Suprapubic skin (tissue), 4 donors: ENCODE data around the gene PCED1B. TPM values are rescaled to one million over a fixed set of nuclear protein-coding genes. Genes with fewer than 3 reads are reported as not detected.

ENCODE experiments used
- DNase-seq, 2 donors: peaks; one replicate each; pipeline ENCODE4 v3.0.0-alpha.2; 2019; ENCODE audit warnings: low spot score in 2 of 2
- H3K27ac ChIP-seq: fragments of 200-600 bp; sonication (generic); one replicate; pipeline ENCODE4 v1.5.1; 2019
- H3K27me3 ChIP-seq: fragments of 200-600 bp; sonication (generic); one replicate; pipeline ENCODE4 v1.5.1; 2019
- H3K36me3 ChIP-seq: fragments of 200-600 bp; sonication (generic); one replicate; pipeline ENCODE4 v1.5.1; 2019
- H3K4me1 ChIP-seq: fragments of 200-600 bp; sonication (generic); one replicate; pipeline ENCODE4 v1.5.1; 2019
- H3K4me3 ChIP-seq: fragments of 200-600 bp; sonication (generic); one replicate; pipeline ENCODE4 v1.5.1; 2019; ENCODE audit warnings: mild to moderate bottlenecking
- H3K9me3 ChIP-seq: fragments of 200-600 bp; sonication (generic); one replicate; pipeline ENCODE4 v1.5.1; 2019
- CTCF ChIP-seq, 2 donors: fragments of 200-600 bp in 1 of 2; fragments of 450-650 bp in 1 of 2; sonication (generic) in 1 of 2; IDR thresholded peaks; one replicate each; pipeline ENCODE4 v1.5.1; 2016 to 2019; ENCODE audit warnings: antibody characterized with exemption in 2 of 2, mild to moderate bottlenecking in 1 of 2, moderate library complexity in 1 of 2
- EP300 ChIP-seq: sonication (generic); formaldehyde crosslinking; IDR thresholded peaks from one replicate; pipeline ENCODE4 v1.6.1; 2017; ENCODE audit warnings: antibody characterized with exemption
- POLR2A ChIP-seq, 2 donors: fragments of 450-650 bp; IDR thresholded peaks; one replicate each; pipeline ENCODE4 v1.6.1; 2017; ENCODE audit warnings: antibody characterized with exemption in 2 of 2, mild to moderate bottlenecking in 2 of 2, moderate library complexity in 2 of 2
- POLR2AphosphoS5 ChIP-seq, 3 donors: sonication (generic); formaldehyde crosslinking; IDR thresholded peaks; one replicate each; pipeline ENCODE4 v1.6.1; 2017; ENCODE audit warnings: antibody characterized with exemption in 3 of 3
- WGBS: methylation state at CpG from one replicate; pipeline ENCODE4 v1.1.5; 2018; 5-methylcytosine and 5-hydroxymethylcytosine counted together
- total RNA-seq, 4 donors: library from RNA; depleted of rRNA; stranded (reverse); fragments of >200 nt; gene quantifications; one replicate each; pipeline ENCODE4 v1.1.0, GENCODE V29; 2016

PCED1B gene
- total RNA-seq, 4 donors from 2014 or later: 0.65 to 5.1 TPM; not detected in 2

DNA sequence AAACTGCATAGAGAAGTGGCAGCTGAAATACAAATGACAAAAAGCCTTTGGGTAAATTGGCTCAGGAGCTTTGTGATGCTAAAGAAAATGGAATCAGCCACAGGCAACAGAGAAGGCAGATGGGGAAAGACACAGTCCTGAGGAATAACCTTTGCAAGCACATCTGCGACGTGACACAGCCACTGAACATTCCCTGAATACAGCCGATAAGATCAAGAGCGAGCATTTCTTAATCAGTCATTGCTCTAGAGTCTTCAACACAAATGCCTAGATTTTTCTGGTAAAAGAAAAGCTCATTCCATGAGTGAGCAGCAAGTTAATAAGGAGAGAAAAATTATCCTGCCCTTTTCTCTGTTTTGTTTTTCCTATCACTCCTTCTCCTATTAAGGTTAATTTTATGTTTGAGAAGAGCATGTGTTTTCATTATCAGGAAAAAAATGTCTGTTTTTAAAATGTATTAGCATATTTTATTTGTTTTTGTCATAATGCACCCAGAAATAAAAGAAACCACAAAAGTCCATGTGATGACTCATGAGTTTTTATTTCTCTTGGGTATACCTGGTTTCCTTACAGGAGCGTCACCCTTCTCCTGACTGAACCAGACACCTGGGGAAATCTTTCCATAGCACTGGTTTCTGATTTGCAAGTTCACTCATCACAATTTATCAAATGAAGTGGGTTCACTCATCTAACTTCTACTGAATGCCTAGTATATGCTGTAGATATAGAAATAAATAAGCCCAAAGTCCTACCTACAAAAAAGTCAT, 45.4 kb upstream of the PCED1B start:
- WGBS: 73% methylated on average over 5 of the region's 5 CpGs
- Histone ChIP-seq H3K9me3 (no peaks in the 10 kb centered on the region), H3K36me3 (no peaks in the 10 kb centered on the region), H3K27me3 (no peaks in the 10 kb centered on the region), H3K27ac (no peak overlapping the region), H3K4me3 (no peak overlapping the region), H3K4me1 (peaks cover 11% of the 10 kb centered on the region)
- no peak for DNase-seq
- TF ChIP-seq POLR2A (IDR thresholded peaks at IDR 0.05) (no peak), POLR2AphosphoS5 (IDR thresholded peaks at IDR 0.05) (no peak), EP300 (no peak), CTCF (IDR thresholded peaks at IDR 0.05) (no peak)

DNA sequence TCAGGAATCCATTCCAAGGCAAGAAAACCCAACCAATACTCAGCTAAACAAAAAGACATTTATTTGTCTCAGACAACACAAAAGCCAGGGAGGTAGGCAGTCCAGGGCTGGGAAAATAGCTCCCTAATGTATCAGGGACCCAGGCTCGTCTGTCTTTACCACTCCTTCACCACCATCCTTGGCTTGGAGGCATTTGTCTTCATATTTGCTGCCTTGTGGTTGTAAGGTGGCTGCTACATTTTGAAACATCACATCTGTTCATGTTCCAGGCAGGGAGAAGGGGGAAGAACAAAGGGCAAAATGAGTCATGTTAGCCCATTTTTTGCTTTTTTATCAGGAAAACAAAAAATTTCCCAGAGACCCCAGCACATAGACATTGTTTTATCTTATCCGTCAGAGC, 44.8 kb upstream of the PCED1B start:
- no peak overlapping the region for H3K4me3 ChIP-seq
- H3K27me3 ChIP-seq: no peaks in the 10 kb centered on the region
- WGBS: 84% methylated on average over 2 of the region's 2 CpGs
- H3K4me1 ChIP-seq: peaks cover 11% of the 10 kb centered on the region
- no peaks in the 10 kb centered on the region for H3K9me3 ChIP-seq
- H3K27ac ChIP-seq: no peak overlapping the region
- TF ChIP-seq EP300 (no peak), POLR2A (IDR thresholded peaks at IDR 0.05) (no peak), CTCF (IDR thresholded peaks at IDR 0.05) (no peak), POLR2AphosphoS5 (IDR thresholded peaks at IDR 0.05) (no peak)
- DNase-seq: no peak
- no peaks in the 10 kb centered on the region for H3K36me3 ChIP-seq

GRCh38 chr12:47035484-47035883, 43.9 kb upstream of the PCED1B start:
- TF ChIP-seq POLR2A (IDR thresholded peaks at IDR 0.05): no peak
- TF ChIP-seq POLR2AphosphoS5 (IDR thresholded peaks at IDR 0.05): no peak
- whole genome bisulfite sequencing: 82% methylated on average over 3 of the region's 3 CpGs
- no peaks in the 10 kb centered on the region for H3K27me3 ChIP-seq
- peaks cover 11% of the 10 kb centered on the region for H3K4me1 ChIP-seq
- no peak overlapping the region for H3K4me3 ChIP-seq
- DNase-seq: no peak
- no peak overlapping the region for H3K27ac ChIP-seq
- no peaks in the 10 kb centered on the region for H3K36me3 ChIP-seq
- no peaks in the 10 kb centered on the region for H3K9me3 ChIP-seq

DNA sequence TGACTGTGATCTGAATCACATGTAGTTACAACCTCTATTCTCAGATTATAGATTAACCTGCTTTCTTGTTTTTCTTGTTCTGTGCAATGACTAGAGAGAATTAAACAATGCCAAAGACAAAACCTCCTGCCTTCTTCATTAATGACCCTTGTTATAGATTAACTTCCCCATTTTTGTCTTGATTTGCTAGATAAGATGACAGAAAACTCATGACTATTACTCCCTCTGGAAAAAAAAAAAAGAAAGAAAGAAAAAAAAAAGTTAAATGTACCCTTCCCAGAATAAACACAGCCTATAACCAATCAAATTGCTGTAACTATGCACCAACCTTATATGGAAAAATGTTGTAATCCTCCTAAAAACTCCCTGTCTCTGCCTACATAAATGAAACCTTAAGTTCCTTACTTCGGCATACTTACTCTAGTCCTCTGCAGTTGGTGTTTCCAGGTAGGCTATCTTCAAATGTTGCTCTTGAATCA, 41.1 kb upstream of the PCED1B start:
- no peaks in the 10 kb centered on the region for H3K27me3 ChIP-seq
- no peak for DNase-seq
- H3K27ac ChIP-seq: no peak overlapping the region
- no peak overlapping the region for H3K4me3 ChIP-seq
- H3K36me3 ChIP-seq: no peaks in the 10 kb centered on the region
- H3K9me3 ChIP-seq: no peaks in the 10 kb centered on the region
- WGBS: 84% methylated on average over 1 of the region's 1 CpG
- TF ChIP-seq POLR2A (IDR thresholded peaks at IDR 0.05) (no peak), EP300 (no peak), POLR2AphosphoS5 (IDR thresholded peaks at IDR 0.05) (no peak), CTCF (IDR thresholded peaks at IDR 0.05) (no peak)
- peaks cover 3% of the 10 kb centered on the region for H3K4me1 ChIP-seq

- Histone ChIP-seq H3K4me3 (no peak overlapping the region), H3K27ac (no peak overlapping the region), H3K4me1 (peaks cover 3% of the 10 kb centered on the region), H3K9me3 (no peaks in the 10 kb centered on the region), H3K27me3 (no peaks in the 10 kb centered on the region), H3K36me3 (no peaks in the 10 kb centered on the region)
- no peak for TF ChIP-seq CTCF (IDR thresholded peaks at IDR 0.05)
- no peak for TF ChIP-seq EP300
- TF ChIP-seq POLR2A (IDR thresholded peaks at IDR 0.05): no peak
- TF ChIP-seq POLR2AphosphoS5 (IDR thresholded peaks at IDR 0.05): no peak
- no peak for DNase-seq
- WGBS: 85% methylated on average over 2 of the region's 2 CpGs
Observed at GRCh38 chr12:47039079-47039478, 40.3 kb upstream of the PCED1B start.
